GM12892 (cell line): ENCODE data around the gene MAP3K5.

Source experiments
- POLR2AphosphoS5 ChIP-seq: IDR thresholded peaks from 2 replicates; pipeline ENCODE4 v1.6.1; 2011; ENCODE audit warnings: low read depth, low read length, control low read depth
- TAF1 ChIP-seq: IDR thresholded peaks from 2 replicates; pipeline ENCODE4 v1.6.1; 2011; ENCODE audit warnings: low read depth, mild to moderate bottlenecking, control low read depth, low read length, borderline replicate concordance

DNA sequence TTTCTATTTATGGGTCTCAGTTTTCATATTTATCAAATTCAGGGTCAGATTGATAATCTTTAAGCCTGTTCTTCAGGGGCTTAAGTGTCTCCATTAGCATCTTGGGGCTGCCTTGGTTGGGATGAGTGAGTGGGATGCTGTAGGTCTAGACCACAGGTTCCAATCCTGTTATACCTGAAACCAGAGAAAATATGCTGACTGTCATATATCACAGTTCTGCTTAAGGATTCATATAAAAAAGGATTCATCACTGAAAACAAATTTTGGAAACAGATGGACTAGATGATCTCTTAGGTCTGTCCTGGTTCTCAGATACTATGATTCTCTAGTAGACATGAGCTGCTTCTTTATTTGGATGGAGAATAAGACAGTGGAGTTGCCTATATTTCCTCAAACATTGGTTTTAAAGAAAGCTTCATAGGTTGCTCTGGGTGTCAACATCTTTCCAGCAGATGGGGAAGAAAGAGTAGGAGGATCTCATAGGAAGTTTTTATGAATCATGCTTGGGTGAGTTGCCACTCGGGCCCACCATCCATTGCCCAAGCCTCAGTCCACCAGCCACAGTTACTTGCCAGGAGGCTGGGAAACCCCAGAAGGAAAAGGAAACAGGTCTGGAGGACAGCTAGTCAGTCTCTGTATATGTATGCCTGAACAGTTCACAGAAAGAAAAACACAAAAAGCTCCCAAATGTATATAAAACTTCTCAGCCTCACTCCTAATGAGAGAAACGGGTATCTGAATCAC, 199.2 kb downstream of the MAP3K5 start:
- TF ChIP-seq POLR2AphosphoS5 (no peak), TAF1 (no peak)
